Measurements from ENCODE around the gene PDE4D.

PDE4D gene

GRCh38 chr5:59036274-59036961, 857.1 kb downstream of the PDE4D start:
- Histone ChIP-seq H3K27me3 (ENCODE audit: insufficient read depth, poor library complexity, severe bottlenecking) (no peaks in the 10 kb centered on the region), H3K27ac (replicated peaks) (no peak overlapping the region; the same call in 1 of the 2 replicates), H3K4me3 (replicated peaks; ENCODE audit: insufficient read depth, low read length) (no peak overlapping the region)
- DNase-seq (ENCODE audit: low read depth in 1 of 2, low spot score in 1 of 2), result peak; percentile 28 to 50
- TF ChIP-seq GABPA (IDR thresholded peaks at IDR 0.05; ENCODE audit: low read depth), result no peak
- no peak for TF ChIP-seq CTCF (IDR thresholded peaks at IDR 0.05; ENCODE audit: insufficient read depth, low read length)
- no peak for TF ChIP-seq POLR2AphosphoS5 (IDR thresholded peaks at IDR 0.05; ENCODE audit: low read depth)
- TF ChIP-seq SPI1 (IDR thresholded peaks at IDR 0.05; ENCODE audit: borderline replicate concordance, low read depth), result no peak
- no peak for TF ChIP-seq REST (IDR thresholded peaks at IDR 0.05; ENCODE audit: insufficient replicate concordance, low read depth)

- no peak overlapping the region for H3K4me3 ChIP-seq (replicated peaks; ENCODE audit: insufficient read depth, low read length)
These were observed 857.8 kb downstream of the PDE4D start for GRCh38 chr5:59035681-59036080.

More at GRCh38 chr5:59035681-59036080, 857.8 kb downstream of the PDE4D start:
- no peaks in the 10 kb centered on the region for H3K27me3 ChIP-seq (ENCODE audit: insufficient read depth, poor library complexity, severe bottlenecking)
- TF ChIP-seq REST (IDR thresholded peaks at IDR 0.05; ENCODE audit: insufficient replicate concordance, low read depth), result no peak
- no peak for TF ChIP-seq POLR2AphosphoS5 (IDR thresholded peaks at IDR 0.05; ENCODE audit: low read depth)
- no peak for TF ChIP-seq SPI1 (IDR thresholded peaks at IDR 0.05; ENCODE audit: borderline replicate concordance, low read depth)
- no peak for TF ChIP-seq CTCF (IDR thresholded peaks at IDR 0.05; ENCODE audit: insufficient read depth, low read length)
- TF ChIP-seq GABPA (IDR thresholded peaks at IDR 0.05; ENCODE audit: low read depth), result no peak
- DNase-seq (ENCODE audit: low read depth in 1 of 2, low spot score in 1 of 2), result no peak
- H3K27ac ChIP-seq (replicated peaks), result no peak overlapping the region
